ENCODE measurements around the gene TCP11L1.

GRCh38 chr11:33006010-33006409 is 33.4 kb upstream of the TCP11L1 start:
- TF ChIP-seq, protein P1, sequence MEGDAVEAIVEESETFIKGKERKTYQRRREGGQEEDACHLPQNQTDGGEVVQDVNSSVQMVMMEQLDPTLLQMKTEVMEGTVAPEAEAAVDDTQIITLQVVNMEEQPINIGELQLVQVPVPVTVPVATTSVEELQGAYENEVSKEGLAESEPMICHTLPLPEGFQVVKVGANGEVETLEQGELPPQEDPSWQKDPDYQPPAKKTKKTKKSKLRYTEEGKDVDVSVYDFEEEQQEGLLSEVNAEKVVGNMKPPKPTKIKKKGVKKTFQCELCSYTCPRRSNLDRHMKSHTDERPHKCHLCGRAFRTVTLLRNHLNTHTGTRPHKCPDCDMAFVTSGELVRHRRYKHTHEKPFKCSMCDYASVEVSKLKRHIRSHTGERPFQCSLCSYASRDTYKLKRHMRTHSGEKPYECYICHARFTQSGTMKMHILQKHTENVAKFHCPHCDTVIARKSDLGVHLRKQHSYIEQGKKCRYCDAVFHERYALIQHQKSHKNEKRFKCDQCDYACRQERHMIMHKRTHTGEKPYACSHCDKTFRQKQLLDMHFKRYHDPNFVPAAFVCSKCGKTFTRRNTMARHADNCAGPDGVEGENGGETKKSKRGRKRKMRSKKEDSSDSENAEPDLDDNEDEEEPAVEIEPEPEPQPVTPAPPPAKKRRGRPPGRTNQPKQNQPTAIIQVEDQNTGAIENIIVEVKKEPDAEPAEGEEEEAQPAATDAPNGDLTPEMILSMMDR (IDR thresholded peaks at IDR 0.05) = no peak
- no peak for TF ChIP-seq EZH2 (IDR thresholded peaks at IDR 0.05; ENCODE audit: borderline replicate concordance, insufficient read depth, low read depth, low read length, poor library complexity, severe bottlenecking)
